DOHH2 (cell line): ENCODE results near the gene CGNL1.

Source experiments
- H3F3A ChIP-seq: fragments of 200-600 bp; sonication (generic), shearing (Covaris generic); 2 replicates; pipeline ENCODE4 v1.6.0; 2016; ENCODE audit warnings: antibody characterized with exemption, mild to moderate bottlenecking; ENCODE audit not compliant: control insufficient read depth, insufficient read depth
- H3K27ac ChIP-seq: fragments of 200-600 bp; sonication (generic); 2 replicates; pipeline ENCODE4 v1.5.1; 2014; ENCODE audit warnings: low read depth, mild to moderate bottlenecking, low read length, moderate library complexity
- H3K27me3 ChIP-seq: fragments of 200-600 bp; sonication (generic); 2 replicates; pipeline ENCODE4 v1.6.1; 2014; ENCODE audit warnings: mild to moderate bottlenecking, low read length, mixed read lengths; ENCODE audit not compliant: control insufficient read depth
- H3K36me3 ChIP-seq: fragments of 200-600 bp; sonication (generic); 2 replicates; pipeline ENCODE4 v1.6.1; 2014; ENCODE audit warnings: mild to moderate bottlenecking, low read length, moderate library complexity, mixed read lengths; ENCODE audit not compliant: control insufficient read depth
- H3K4me1 ChIP-seq: fragments of 200-600 bp; sonication (generic); 2 replicates; pipeline ENCODE4 v1.6.1; 2014; ENCODE audit warnings: mild to moderate bottlenecking, low read length, mixed read lengths; ENCODE audit not compliant: control insufficient read depth
- H3K4me2 ChIP-seq: fragments of 200-600 bp; sonication (generic); 2 replicates; pipeline ENCODE4 v1.6.0; 2014; ENCODE audit warnings: mild to moderate bottlenecking, low read length, moderate library complexity
- H3K4me3 ChIP-seq: fragments of 200-600 bp; sonication (generic); 2 replicates; pipeline ENCODE4 v1.5.1; 2014; ENCODE audit warnings: mild to moderate bottlenecking, low read length, mixed read lengths
- H3K79me2 ChIP-seq: fragments of 200-600 bp; sonication (generic); 2 replicates; pipeline ENCODE4 v1.6.1; 2014; ENCODE audit warnings: mild to moderate bottlenecking, low read length, mixed read lengths; ENCODE audit not compliant: control insufficient read depth
- H3K9me2 ChIP-seq: fragments of 200-600 bp; sonication (generic); replicated peaks from 2 replicates; pipeline ENCODE4 v1.6.1; 2014; ENCODE audit warnings: mild to moderate bottlenecking, low read length, mixed read lengths; ENCODE audit not compliant: control insufficient read depth
- H3K9me3 ChIP-seq: fragments of 200-600 bp; sonication (generic); 2 replicates; pipeline ENCODE4 v1.6.1; 2014; ENCODE audit warnings: antibody characterized with exemption, low read length, mixed read lengths; ENCODE audit not compliant: control insufficient read depth, insufficient read depth
- H4K20me1 ChIP-seq: fragments of 200-600 bp; sonication (generic); 2 replicates; pipeline ENCODE4 v1.6.0; 2014; ENCODE audit warnings: low read depth, mild to moderate bottlenecking, antibody characterized with exemption, low read length, moderate library complexity; ENCODE audit not compliant: control insufficient read depth, insufficient read depth
- CTCF ChIP-seq: fragments of 200-600 bp; sonication (generic); IDR thresholded peaks from one replicate; pipeline ENCODE4 v1.5.1; 2014; ENCODE audit warnings: antibody characterized with exemption, mild to moderate bottlenecking, low read depth, low read length; ENCODE audit not compliant: poor library complexity, severe bottlenecking
- EZH2phosphoT487 ChIP-seq: fragments of 200-600 bp; sonication (generic); IDR thresholded peaks from 2 replicates; pipeline ENCODE4 v1.6.1; 2017; ENCODE audit warnings: borderline replicate concordance, mild to moderate bottlenecking, antibody characterized with exemption, low read length, moderate library complexity, mixed read lengths

Gene CGNL1

GRCh38 chr15:57586661-57587424 is 210.5 kb downstream of the CGNL1 start:
- H3K9me3 ChIP-seq, result no peaks in the 10 kb centered on the region
- no peaks in the 10 kb centered on the region for H3K9me2 ChIP-seq
- peaks cover 12% of the 10 kb centered on the region for H3K4me1 ChIP-seq
- no peaks in the 10 kb centered on the region for H3K79me2 ChIP-seq
- H3F3A ChIP-seq, result no peaks in the 10 kb centered on the region
- H4K20me1 ChIP-seq, result no peaks in the 10 kb centered on the region
- no peaks in the 10 kb centered on the region for H3K27me3 ChIP-seq
- H3K4me3 ChIP-seq, result no peak overlapping the region
- TF ChIP-seq EZH2phosphoT487 (no peak), CTCF (no peak)
- H3K27ac ChIP-seq, result no peak overlapping the region
- no peak overlapping the region for H3K4me2 ChIP-seq
- no peaks in the 10 kb centered on the region for H3K36me3 ChIP-seq

DNA sequence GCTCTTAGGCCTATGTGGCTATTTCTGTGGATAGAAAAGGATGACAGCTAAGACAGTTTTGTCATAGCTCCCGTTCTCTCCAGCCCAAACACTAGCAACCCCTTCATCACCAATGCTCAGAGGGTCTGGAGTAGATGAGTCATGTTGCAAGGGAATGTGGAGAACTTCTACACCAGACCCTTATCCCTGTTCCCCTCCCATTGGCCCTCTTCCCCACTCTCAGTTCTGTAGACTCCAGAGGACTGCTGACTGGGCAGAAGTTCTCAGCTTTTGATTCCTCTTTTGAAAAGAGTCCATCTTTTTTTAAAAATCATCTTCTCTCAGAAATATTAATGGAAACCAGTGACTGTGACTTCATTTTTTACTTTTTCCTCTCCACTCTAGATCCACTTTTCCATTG is 213.0 kb downstream of the CGNL1 start:
- no peak for TF ChIP-seq CTCF
- no peak for TF ChIP-seq EZH2phosphoT487
- no peaks in the 10 kb centered on the region for H3F3A ChIP-seq
- H4K20me1 ChIP-seq, result no peaks in the 10 kb centered on the region
- no peak overlapping the region for H3K27ac ChIP-seq
- H3K36me3 ChIP-seq, result no peaks in the 10 kb centered on the region
- no peak overlapping the region for H3K4me3 ChIP-seq
- no peaks in the 10 kb centered on the region for H3K79me2 ChIP-seq
- H3K4me1 ChIP-seq, result peaks cover 12% of the 10 kb centered on the region
- no peaks in the 10 kb centered on the region for H3K9me2 ChIP-seq
- no peak overlapping the region for H3K4me2 ChIP-seq
- H3K9me3 ChIP-seq, result no peaks in the 10 kb centered on the region
- no peaks in the 10 kb centered on the region for H3K27me3 ChIP-seq

- Histone ChIP-seq H3K27me3 (no peaks in the 10 kb centered on the region), H3K79me2 (no peaks in the 10 kb centered on the region), H3K9me3 (no peaks in the 10 kb centered on the region), H3K9me2 (no peaks in the 10 kb centered on the region), H3K27ac (no peak overlapping the region), H4K20me1 (no peaks in the 10 kb centered on the region), H3K36me3 (no peaks in the 10 kb centered on the region), H3K4me3 (no peak overlapping the region), H3K4me2 (no peak overlapping the region), H3K4me1 (peaks cover 12% of the 10 kb centered on the region), H3F3A (no peaks in the 10 kb centered on the region)
- no peak for TF ChIP-seq CTCF
- no peak for TF ChIP-seq EZH2phosphoT487
Measured at GRCh38 chr15:57589754-57590153, 213.4 kb downstream of the CGNL1 start.
